ENCODE results near the gene RDH16. TPM values are rescaled to one million over a fixed set of nuclear protein-coding genes. Genes with fewer than 3 reads are reported as not detected.

RDH16 gene
- total RNA-seq, 4 donors from 2014 or later, result 0.38 to 4.5 (median 2.1) TPM

- TF ChIP-seq CTCF (IDR thresholded peaks at IDR 0.05) (no peak), POLR2A (IDR thresholded peaks at IDR 0.05) (no peak)
- no peak overlapping the region for H3K4me3 ChIP-seq
- no peak for DNase-seq
- H3K27ac ChIP-seq, result peak overlapping the region; percentile 59 to 81 (median 72)
- 40 to 67% methylated on average over 1 of the region's 1 CpG for WGBS, 2 donors
- intact Hi-C loops (cut with DNase I), result no loop called here
- peaks cover 19 to 60% (median 28%) of the 10 kb centered on the region in 3 donors for H3K4me1 ChIP-seq
- no peaks in the 10 kb centered on the region for H3K9me3 ChIP-seq
- H3K27me3 ChIP-seq, result no peaks in the 10 kb centered on the region
- H3K36me3 ChIP-seq, result no peaks in the 10 kb centered on the region
Measured at GRCh38 chr12:56932867-56933266, 24.5 kb downstream of the RDH16 start.

- Histone ChIP-seq H3K9me3 (no peaks in the 10 kb centered on the region), H3K36me3 (no peaks in the 10 kb centered on the region), H3K4me1 (peaks cover 19 to 60% (median 28%) of the 10 kb centered on the region in 3 donors), H3K4me3 (no peak overlapping the region), H3K27me3 (no peaks in the 10 kb centered on the region), H3K27ac (peak overlapping the region; percentile 59 to 81 (median 72))
- no peak for DNase-seq
- 72 to 95% methylated on average over 5 of the region's 5 CpGs for WGBS, 2 donors
- intact Hi-C loops (cut with DNase I), result no loop called here
- TF ChIP-seq CTCF (IDR thresholded peaks at IDR 0.05), result no peak
- no peak for TF ChIP-seq POLR2A (IDR thresholded peaks at IDR 0.05)
Measured at GRCh38 chr12:56932146-56932545, 25.3 kb downstream of the RDH16 start.

GRCh38 chr12:56931474-56931978 is 25.9 kb downstream of the RDH16 start:
- no peak overlapping the region for H3K4me3 ChIP-seq
- no peak for TF ChIP-seq CTCF (IDR thresholded peaks at IDR 0.05)
- TF ChIP-seq POLR2A (IDR thresholded peaks at IDR 0.05), result no peak
- intact Hi-C loops (cut with DNase I), result no loop called here
- WGBS, 2 donors, result 47 to 62% methylated on average over 2 of the region's 2 CpGs
- peaks cover 19 to 60% (median 28%) of the 10 kb centered on the region in 3 donors for H3K4me1 ChIP-seq
- H3K9me3 ChIP-seq, result no peaks in the 10 kb centered on the region
- DNase-seq, result no peak
- H3K36me3 ChIP-seq, result no peaks in the 10 kb centered on the region
- no peaks in the 10 kb centered on the region for H3K27me3 ChIP-seq
- H3K27ac ChIP-seq, result peak overlapping the region; percentile 59 to 81 (median 72)

- H3K4me3 ChIP-seq, result no peak overlapping the region
- H3K9me3 ChIP-seq, result no peaks in the 10 kb centered on the region
- no peaks in the 10 kb centered on the region for H3K27me3 ChIP-seq
- H3K36me3 ChIP-seq, result no peaks in the 10 kb centered on the region
- WGBS, 2 donors, result 72 to 76% methylated on average over 3 to 4 of the region's 8 CpGs
- DNase-seq, result no peak
- H3K4me1 ChIP-seq, result peaks cover 19 to 53% (median 28%) of the 10 kb centered on the region in 3 donors
- H3K27ac ChIP-seq, result no peak overlapping the region
- intact Hi-C loops (cut with DNase I), result no loop called here
- TF ChIP-seq CTCF (IDR thresholded peaks at IDR 0.05), result no peak
Measured at GRCh38 chr12:56930241-56930640, 27.2 kb downstream of the RDH16 start.

- Histone ChIP-seq H3K36me3 (no peaks in the 10 kb centered on the region), H3K4me1 (peaks cover 19 to 49% (median 25%) of the 10 kb centered on the region in 3 donors), H3K4me3 (no peak overlapping the region), H3K9me3 (no peaks in the 10 kb centered on the region), H3K27ac (no peak overlapping the region), H3K27me3 (no peaks in the 10 kb centered on the region)
- intact Hi-C loops (cut with DNase I), result no loop called here
- no peak for TF ChIP-seq POLR2A (IDR thresholded peaks at IDR 0.05)
- TF ChIP-seq CTCF (IDR thresholded peaks at IDR 0.05), result no peak
- WGBS, 2 donors, result 81 to 86% methylated on average over 3 to 4 of the region's 4 CpGs
- DNase-seq, result no peak
Measured at GRCh38 chr12:56929780-56930179, 27.6 kb downstream of the RDH16 start.

Measured in esophagus squamous epithelium (tissue), 5 donors.